ENCODE measurements around the gene FKBP1A. TPM values are rescaled to one million over a fixed set of nuclear protein-coding genes. Genes with fewer than 3 reads are reported as not detected.

The FKBP1A gene
- total and polyA plus RNA-seq, 12 donors: 51.7 to 917 (median 137) TPM

- TF ChIP-seq, protein P1, sequence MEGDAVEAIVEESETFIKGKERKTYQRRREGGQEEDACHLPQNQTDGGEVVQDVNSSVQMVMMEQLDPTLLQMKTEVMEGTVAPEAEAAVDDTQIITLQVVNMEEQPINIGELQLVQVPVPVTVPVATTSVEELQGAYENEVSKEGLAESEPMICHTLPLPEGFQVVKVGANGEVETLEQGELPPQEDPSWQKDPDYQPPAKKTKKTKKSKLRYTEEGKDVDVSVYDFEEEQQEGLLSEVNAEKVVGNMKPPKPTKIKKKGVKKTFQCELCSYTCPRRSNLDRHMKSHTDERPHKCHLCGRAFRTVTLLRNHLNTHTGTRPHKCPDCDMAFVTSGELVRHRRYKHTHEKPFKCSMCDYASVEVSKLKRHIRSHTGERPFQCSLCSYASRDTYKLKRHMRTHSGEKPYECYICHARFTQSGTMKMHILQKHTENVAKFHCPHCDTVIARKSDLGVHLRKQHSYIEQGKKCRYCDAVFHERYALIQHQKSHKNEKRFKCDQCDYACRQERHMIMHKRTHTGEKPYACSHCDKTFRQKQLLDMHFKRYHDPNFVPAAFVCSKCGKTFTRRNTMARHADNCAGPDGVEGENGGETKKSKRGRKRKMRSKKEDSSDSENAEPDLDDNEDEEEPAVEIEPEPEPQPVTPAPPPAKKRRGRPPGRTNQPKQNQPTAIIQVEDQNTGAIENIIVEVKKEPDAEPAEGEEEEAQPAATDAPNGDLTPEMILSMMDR (IDR thresholded peaks at IDR 0.05): no peak
- TF ChIP-seq POLR2A (IDR thresholded peaks at IDR 0.05): no peak
- Histone ChIP-seq H3K27me3 (no peaks in the 10 kb centered on the region), H3K4me1 (replicated peaks in 1 of 2) (peaks cover 15 to 31% of the 10 kb centered on the region in 2 donors), H3K9me3 (replicated peaks in 1 of 3) (no peaks in the 10 kb centered on the region), H3K36me3 (replicated peaks in 1 of 2) (no peaks in the 10 kb centered on the region), H3K27ac (peak overlapping the region; percentile 28 to 100 (median 43)), H3K4me3 (no peak overlapping the region)
- 58 to 69% (median 65%) methylated on average over 11 of the region's 11 CpGs for whole genome bisulfite sequencing, 4 donors
- intact Hi-C loops (cut with DNase I): loop anchor here in 1 of 2 donors (5.0 kb wide), 1 partner anchor 75 kb away; no protein-coding TSS in a partner anchor
- DNase-seq: peak; percentile 54 to 80 (median 74)
These were observed 70.2 kb downstream of the FKBP1A start for GRCh38 chr20:1322511-1323245.

GRCh38 chr20:1321654-1321939 is 71.3 kb downstream of the FKBP1A start:
- Histone ChIP-seq H3K4me3 (no peak overlapping the region), H3K27me3 (no peaks in the 10 kb centered on the region), H3K4me1 (replicated peaks in 1 of 2) (peaks cover 7 to 21% of the 10 kb centered on the region in 2 donors), H3K27ac (peak overlapping the region in 2 of 5 donors; percentile 86 to 100), H3K36me3 (replicated peaks in 1 of 2) (no peaks in the 10 kb centered on the region), H3K9me3 (replicated peaks in 1 of 3) (no peaks in the 10 kb centered on the region)
- TF ChIP-seq, protein P1 (IDR thresholded peaks at IDR 0.05): no peak
- no peak for TF ChIP-seq POLR2A (IDR thresholded peaks at IDR 0.05)
- DNase-seq: no peak
- intact Hi-C loops (cut with DNase I): loop anchor here in 1 of 2 donors (5.0 kb wide), 1 partner anchor 76 kb away; no protein-coding TSS in a partner anchor
- 38 to 45% (median 44%) methylated on average over 4 of the region's 4 CpGs for WGBS, 4 donors

- Histone ChIP-seq H3K27me3 (no peaks in the 10 kb centered on the region), H3K27ac (peak overlapping the region in 2 of 5 donors; percentile 86 to 100), H3K4me3 (no peak overlapping the region), H3K9me3 (replicated peaks in 1 of 3) (no peaks in the 10 kb centered on the region), H3K36me3 (replicated peaks in 1 of 2) (no peaks in the 10 kb centered on the region), H3K4me1 (replicated peaks in 1 of 2) (peaks cover 2 to 15% of the 10 kb centered on the region in 2 donors)
- WGBS, 4 donors: 66 to 73% (median 70%) methylated on average over 12 to 17 of the region's 17 CpGs
- no peak for DNase-seq
- TF ChIP-seq, protein P1 (IDR thresholded peaks at IDR 0.05): no peak
- no peak for TF ChIP-seq POLR2A (IDR thresholded peaks at IDR 0.05)
- intact Hi-C loops (cut with DNase I): loop anchor here in 1 of 2 donors (5.0 kb wide), 1 partner anchor 76 kb away; no protein-coding TSS in a partner anchor
These were observed 71.8 kb downstream of the FKBP1A start for GRCh38 chr20:1320902-1321653.

DNA sequence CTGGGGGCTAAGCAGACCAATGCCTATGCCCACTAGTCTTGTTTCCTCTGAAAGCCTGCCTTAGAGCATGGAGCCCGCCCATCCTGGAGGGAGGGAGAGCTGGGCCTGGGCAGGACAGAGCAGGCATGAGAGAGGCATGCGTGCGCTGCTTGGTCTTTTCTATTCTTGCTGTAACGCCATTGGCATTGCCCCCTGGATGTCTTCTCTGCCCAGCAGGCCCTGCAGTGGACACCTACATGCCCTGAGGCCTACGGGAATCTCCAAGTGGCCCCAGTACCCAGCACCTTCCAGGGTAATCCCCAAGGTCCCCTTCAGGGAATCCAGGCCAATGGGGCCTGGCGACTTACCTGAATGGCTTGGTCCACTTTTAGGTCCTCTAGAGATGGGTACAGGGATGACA is 72.8 kb downstream of the FKBP1A start:
- H3K36me3 ChIP-seq (replicated peaks in 1 of 2): no peaks in the 10 kb centered on the region
- H3K27me3 ChIP-seq: no peaks in the 10 kb centered on the region
- WGBS, 4 donors: 89 to 93% (median 90%) methylated on average over 2 to 6 of the region's 6 CpGs
- no peaks in the 10 kb centered on the region for H3K9me3 ChIP-seq (replicated peaks in 1 of 3)
- DNase-seq: no peak
- intact Hi-C loops (cut with DNase I): loop anchor here in 1 of 2 donors (5.0 kb wide), 1 partner anchor 77 kb away; no protein-coding TSS in a partner anchor
- no peak overlapping the region for H3K4me3 ChIP-seq
- peaks cover 0 to 13% of the 10 kb centered on the region in 2 donors for H3K4me1 ChIP-seq (replicated peaks in 1 of 2)
- TF ChIP-seq, protein P1 (IDR thresholded peaks at IDR 0.05): no peak
- TF ChIP-seq POLR2A (IDR thresholded peaks at IDR 0.05): no peak
- no peak overlapping the region for H3K27ac ChIP-seq

Data from adrenal gland (tissue), 12 donors.